Stimulated activated CD8-positive, alpha-beta memory T cell treated with anti-CD3 and anti-CD28 coated beads, Interleukin-7, amount 100 ng/mL, for 4 hours (primary cell): Measurements from ENCODE around the gene PRKAA2.
"Not testable (repeated sequence)": the region's sequence is repeated elsewhere in the genome, so short reads cannot be mapped to it uniquely, and the experiment has no call there.

Experiments
- DNase-seq, 2 donors: peaks; one replicate each; pipeline ENCODE4 v3.0.0-alpha.2; 2020; ENCODE audit warnings: low read depth in 2 of 2

Gene PRKAA2

DNA sequence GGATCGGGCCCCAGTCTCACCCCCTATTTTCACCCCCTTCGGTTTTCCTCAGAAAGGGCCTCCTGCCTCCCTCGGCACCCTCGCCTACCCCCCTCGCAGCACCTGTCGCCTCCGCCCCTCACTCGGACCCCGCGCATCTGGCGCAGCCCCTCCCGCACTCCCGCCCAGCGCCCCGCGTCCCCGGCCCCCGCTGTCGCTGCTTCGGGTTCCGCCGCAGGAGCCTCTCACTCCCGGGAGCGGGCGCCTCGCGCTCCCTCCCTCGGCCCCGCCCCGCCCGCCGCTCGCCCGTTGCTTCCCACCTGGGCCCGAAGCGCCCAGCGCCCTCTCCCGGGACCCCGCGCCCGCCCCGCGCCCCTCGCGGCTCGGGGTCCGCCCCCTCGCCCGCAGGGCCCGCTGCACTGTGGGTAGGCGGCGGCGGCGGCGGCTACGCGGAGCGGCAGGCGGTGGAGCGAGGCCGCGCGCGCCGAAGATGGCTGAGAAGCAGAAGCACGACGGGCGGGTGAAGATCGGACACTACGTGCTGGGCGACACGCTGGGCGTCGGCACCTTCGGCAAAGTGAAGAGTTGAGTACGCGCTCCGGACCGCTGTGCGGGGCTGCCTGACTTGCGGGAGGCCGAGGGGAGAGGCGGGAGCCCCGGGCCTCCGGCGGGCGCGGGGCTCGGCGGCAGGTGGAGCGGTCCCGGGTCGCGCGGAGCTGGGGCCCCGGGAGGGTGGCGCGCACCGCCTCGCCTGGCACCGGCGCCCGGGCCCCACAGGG is at the start of gene PRKAA2:
Gene PRKAA2, plus strand, starts transcription at position 396 of the 758 bp plus-strand sequence. Its CDS starts 74 bp downstream, at position 470.
- no peak for DNase-seq

DNA sequence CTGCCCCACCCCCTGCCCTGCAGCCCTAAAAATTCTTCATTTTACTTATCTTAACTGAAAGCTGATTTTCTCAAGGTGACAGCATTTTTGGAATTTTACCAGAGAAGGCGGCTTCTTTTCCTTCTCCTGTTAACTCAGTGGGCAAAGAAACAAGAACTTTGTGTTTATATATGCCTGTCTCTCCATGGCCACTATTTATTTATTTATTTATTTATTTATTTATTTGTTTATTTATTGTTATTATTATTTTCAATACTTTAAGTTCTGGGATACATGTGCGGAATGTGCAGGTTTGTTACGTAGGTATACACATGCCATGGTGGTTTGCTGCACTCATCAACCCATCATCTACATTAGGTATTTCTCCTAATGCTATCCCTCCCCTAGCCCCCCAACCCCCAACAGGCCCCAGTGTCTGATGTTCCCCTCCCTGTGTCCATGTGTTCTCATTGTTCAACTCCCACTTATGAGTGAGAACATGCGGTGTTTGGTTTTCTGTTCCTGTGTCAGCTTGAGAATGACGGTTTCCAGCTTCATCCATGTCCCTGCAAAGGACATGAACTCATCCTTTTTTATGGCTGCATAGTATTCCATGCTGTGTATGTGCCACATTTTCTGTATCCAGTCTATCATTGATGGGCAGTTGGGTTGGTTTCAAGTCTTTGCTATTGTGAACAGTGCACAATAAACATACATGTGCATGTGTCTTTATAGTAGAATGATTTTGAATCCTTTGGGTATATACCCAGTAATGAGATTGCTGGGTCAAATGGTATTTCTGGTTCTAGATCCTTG is 49.5 kb upstream of the PRKAA2 start:
- DNase-seq, result not testable (repeated sequence)

DNA sequence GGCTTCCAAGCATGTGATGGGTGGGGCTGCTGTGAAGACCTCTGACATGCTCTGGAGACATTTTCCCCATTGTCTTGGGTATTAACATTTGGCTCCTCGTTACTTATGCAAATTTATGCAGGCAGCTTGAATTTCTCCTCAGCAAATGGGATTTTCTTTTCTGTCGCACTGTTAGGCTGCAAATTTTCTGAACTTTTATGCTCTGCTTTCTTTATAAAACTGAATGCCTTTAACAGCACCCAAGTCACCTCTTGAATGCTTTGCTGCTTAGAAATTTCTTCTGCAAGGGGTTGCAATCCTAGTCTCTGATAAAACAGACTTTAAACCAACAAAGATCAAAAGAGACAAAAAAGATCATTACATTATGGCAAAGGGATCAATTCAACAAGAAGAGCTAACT is 35.0 kb upstream of the PRKAA2 start:
- not testable (repeated sequence) for DNase-seq

DNA sequence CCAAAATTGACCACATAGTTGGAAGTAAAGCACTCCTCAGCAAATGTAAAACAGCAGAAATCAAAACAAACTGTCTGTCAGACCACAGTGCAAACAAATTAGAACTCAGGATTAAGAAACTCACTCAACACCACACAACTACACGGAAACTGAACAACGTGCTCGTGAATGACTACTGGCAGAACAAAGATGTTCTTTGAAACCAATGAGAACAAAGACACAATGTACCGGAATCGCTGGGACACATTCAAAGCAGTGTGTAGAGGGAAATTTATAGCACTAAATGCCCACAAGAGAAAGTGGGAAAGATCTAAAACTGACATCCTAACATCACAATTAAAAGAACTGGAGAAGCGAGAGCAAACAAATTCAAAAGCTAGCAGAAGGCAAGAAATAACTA is 34.3 kb upstream of the PRKAA2 start:
- DNase-seq, result not testable (repeated sequence)

DNA sequence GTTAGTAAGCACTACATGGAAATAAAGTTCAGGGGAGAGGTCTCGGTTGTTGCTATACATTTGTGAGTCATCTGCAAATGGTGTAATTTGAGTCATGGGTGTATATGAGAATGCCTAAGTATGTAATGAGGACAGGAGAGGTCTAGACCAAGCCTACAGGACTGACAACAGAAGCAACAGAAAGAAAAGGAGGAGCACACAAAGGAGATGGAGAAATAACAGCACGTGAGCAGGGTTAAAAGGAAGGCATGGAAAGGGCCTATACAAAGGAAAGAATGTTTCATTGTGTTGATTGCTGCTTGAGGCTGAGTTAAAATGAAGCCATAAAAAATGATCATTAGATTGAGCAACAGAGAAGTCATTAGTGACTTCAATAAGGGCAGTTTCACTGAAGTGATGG is 28.0 kb upstream of the PRKAA2 start:
- DNase-seq, result no peak

DNA sequence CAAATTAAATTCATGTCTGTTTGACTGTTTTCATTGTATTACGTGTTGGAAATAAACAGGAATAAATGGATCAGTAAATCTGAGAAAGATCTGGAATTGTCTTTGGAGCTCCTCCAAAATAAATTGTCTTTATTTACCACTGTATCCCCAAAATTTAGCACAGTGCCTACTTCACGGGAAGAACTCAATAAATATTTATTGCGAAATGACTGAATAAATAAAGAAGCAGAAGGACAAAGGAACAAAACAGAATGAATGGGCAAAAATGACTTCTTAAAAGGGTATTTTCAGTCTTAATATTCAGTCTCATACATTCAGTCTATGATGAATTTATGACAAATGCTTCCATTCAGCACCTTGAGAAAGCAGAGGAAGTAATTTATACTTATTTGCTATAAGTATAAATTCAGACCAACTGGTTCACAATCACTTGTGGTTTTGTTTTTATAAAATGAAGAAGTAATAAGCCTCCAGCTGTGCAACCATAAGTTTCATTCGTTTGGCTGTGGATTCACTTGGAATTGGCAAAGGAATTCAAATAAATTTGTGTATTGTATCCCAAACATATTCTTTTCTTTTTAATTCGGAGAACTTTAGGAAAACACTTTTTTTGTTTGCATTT is 19.2 kb upstream of the PRKAA2 start:
- DNase-seq, result no peak

DNA sequence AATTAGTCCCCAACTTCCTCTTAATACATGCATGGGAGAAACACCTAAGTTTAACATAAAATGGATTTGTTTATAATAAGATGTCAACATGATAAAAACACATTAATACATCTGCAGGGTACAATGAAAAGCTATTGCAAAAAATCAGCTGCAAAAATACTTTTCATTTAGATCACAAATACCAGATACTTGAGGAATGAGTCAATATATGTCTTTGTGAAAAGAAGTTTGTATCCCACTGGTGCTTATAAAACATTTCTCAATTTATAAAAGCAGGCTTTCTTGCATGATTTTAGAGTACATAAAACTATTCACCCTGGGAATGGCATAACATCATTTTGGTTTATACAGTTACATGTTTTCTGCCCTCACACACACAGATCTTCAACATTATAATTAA is 18.6 kb upstream of the PRKAA2 start:
- DNase-seq, result no peak

DNA sequence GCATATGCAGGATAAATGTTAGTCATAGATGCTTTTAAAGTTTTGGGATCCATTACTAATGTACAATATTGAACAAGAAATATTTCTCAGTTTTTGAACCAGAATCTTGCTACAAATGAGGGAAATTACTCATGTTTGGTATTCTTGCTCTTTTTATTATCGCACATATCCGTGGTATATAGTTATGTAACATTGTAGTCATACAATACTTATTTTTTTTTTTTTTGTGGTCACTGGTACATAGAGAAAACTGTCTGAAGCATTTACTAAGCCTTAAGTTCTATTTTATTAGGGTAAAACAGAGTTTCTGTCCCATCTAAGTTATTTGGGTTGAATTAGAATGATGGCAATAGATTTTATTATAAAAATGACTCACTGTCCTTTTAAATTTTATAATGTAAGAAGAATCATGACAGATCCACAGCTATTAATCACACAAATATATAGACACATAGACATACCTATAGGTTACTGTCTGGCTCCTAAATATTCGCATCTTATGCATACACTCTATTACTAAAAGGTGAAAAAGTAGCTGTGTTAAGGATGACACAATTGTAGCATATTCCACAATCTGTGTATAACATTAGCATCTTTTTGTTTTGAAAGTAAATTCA is 18.0 kb upstream of the PRKAA2 start:
- DNase-seq, result no peak

DNA sequence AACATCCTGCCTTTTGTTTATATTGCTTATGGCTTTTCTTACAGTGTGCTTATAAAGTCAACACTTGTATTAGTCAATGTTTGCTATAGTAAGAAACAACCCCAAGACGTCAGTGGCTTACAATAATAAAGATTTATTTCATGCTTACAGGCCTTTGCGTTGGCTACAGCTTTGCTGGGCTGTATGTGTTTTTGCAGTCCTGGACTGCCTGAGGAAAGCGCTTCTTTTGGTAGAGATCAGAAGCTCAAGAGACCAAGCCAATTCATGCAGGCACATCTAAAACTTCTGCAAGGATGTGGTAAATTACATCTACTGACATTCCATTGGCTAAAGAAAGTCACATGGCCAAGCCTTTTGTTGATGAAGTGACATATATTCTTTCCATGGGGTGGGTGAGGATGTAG is 17.5 kb upstream of the PRKAA2 start:
- no peak for DNase-seq

DNA sequence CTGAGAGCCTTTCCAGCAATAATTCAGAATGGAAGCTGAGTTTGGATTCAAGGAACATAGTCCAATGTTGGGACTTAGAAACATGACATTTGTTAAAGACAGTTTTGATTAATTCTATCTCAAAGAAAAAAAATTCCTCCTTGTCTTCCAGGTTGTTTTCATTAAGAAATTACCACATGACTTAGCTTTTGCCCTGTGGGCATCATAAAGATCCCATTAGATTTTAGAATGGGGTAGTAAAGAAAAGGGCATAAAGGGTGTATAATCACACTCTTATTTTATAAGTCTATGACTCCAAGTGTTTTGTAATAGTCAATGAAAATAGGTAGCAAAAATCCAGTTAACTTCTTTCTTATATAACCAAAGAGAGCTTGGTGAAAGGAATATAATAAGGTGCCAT is 14.3 kb upstream of the PRKAA2 start:
- no peak for DNase-seq

DNA sequence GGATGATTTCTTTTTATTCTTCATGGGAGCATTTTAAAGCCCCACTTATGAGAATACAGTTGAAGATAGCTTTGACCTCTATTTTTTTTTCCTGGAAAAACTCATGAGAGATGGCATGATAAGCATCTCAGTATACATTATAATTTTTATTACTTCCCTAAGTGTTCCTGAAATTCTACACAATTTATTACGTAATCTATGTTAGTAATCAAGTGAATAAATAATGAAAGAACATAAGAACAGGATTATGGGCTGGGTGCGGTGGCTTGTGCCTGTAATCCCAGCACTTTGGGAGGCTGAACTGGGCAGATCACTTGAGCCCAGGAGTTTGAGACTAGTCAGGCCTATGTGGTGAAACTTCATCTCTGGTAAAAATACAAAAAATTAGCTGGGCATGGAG is 13.2 kb upstream of the PRKAA2 start:
- DNase-seq, result no peak

DNA sequence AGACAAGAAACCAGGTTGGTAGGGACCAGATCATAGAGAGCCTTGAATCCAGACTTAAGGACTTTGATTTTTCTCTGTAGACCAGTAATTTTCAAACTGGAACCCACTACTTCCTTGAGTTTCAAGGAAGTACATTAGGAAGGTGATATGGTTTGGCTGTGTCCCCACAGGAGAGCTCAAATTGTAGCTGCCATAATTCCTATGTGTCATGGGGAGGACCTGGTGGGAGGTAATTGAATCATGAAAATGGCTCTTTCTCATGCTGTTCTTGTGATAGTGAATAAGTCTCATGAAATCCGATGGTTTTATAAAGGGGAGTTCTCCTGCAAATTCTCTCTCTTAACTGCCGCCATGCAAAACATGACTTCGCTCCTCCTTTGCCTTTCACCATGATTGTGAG is 10.1 kb upstream of the PRKAA2 start:
- no peak for DNase-seq

DNA sequence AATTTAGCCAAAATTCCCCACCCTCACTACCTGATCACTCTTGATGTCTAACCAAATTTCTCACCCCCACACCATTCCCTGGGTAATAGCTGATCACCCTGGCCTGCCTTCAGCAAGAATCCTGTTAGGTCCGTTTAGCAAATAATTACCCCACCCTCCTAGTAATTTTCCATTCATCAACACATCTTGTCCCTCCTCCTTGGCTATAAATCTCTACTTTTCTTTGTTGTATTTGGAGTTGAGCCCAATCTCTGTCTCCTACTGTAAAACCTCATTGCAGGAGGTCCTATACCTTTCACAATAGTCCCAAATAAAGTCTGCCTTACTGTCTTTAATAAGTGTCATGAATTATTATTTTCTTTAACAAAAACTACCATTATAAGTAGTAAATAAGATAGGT is 6.9 kb upstream of the PRKAA2 start:
- no peak for DNase-seq

DNA sequence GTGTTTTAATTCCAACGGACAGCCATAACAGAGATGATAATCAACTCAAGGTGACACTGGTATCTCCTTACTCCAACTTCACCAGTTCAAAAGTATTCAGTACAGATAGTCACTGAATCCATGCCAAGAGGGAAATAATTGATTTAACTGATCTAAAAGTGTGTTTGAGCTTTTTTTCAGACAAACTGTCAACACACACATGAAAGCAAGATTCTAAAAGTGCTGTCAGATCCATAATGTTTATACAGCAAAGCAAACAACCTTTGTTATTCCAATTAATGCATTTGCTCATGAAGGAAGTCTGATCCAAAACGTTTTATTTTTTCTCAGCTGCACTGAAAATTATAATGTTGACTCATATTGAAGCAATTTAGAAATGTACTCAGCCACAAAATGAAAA is 5.9 kb upstream of the PRKAA2 start:
- no peak for DNase-seq

DNA sequence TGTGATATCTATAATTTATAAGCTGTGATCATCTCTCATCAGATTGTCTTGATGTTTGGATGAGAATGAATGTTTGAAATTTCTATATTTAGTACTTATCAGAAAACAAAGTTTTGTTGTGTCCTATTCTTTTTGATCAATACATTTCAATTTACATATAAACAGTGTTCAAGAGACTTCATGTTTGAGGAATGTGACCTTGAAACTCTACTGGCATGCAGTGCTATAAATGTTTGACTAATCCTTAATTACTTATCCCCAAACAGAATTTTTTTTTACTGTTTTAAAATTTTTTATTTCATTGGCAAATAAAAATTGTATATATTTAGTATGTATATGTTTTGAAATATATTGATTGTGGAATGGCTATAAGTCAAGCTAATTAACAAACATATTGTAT is 1.5 kb upstream of the PRKAA2 start:
- no peak for DNase-seq

DNA sequence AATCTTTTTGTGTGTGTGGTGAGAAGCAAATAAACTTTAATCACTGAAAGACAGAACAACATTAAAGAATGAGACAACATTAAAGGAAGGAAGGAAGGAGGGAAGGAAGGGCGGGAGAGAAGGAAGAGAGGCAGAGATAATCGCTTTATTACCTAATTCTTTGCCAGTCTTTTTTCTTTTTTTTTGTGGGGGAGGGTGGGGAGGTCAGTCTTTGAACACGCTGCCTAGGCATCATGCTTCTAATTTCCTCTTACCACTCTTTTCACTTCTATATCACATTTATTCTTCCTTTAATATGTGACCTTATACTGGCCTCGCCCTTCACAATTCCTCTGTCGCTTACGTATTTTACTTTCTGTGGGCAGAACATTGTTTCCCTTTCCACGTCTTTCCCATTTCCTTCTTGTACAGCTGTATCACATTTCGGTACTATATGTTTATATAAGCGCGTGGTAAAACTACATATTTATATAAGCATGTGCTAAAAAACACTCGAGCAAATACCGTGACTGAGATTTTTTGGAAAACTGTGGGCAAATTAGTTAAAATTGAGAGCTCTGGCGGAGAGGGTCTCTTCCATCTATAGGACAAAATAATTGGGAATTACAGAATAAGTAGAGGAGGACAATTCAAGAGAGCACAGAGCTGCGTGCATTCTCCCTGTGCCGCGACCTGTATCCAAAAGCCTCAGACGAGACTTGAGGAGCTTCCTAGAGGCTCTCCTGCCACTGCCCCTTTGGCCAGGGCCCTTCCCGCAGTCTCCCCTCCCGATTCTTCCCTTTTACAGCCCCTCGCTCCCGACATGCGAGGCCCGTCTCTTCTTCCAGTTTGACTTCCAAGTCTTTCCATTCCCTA is 823 bp upstream of the PRKAA2 start:
- no peak for DNase-seq

DNA sequence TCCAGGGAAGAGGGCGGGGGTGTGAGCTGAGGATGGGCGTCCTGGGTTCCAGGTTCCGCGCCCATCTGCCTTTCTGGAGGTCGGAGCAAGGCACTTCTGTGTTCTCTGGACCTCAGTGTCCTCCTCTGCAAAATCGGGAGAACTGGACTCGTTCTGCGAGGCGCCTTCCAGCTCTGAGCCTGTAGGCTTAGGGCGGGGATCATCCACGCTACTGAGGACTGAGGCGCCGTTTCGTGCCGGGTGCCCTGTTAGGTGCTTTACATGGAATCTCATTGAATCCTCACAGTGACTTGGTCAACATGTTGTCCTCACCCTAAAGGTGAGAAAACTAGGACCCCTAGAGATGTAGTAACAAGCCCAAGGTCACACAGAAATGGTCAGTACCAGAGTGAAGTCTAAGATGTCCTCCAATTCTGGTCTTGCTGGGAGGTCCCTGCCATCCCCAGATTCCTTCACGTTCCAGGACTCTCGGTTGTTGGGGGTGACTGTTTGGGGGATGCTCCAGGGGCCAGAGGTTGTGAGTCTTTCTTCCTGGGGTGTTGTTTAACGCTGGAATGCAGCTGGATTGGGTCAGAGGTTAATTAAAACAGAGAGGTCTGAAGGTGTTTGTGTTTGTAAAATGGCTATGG is 677 bp downstream of the PRKAA2 start:
- DNase-seq, result no peak

DNA sequence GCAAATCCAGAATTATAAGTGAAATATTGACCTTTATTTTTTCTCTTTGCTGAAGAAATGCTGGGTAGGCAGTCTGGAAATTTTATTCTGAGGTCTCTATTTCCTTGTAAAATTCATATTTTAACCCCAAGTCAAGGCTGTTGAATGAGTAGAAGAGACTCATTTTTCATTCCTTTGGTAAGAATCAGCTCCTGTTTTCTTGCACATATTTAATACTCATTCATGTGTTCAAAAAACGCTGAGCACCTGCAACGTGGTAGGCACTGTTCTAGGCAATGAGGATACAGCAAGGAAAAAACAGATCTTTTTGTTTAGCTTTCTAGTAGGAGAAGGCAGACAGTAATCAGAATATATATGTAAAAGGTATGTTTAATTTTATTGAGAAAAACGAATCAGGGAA is 1.5 kb downstream of the PRKAA2 start:
- no peak for DNase-seq

DNA sequence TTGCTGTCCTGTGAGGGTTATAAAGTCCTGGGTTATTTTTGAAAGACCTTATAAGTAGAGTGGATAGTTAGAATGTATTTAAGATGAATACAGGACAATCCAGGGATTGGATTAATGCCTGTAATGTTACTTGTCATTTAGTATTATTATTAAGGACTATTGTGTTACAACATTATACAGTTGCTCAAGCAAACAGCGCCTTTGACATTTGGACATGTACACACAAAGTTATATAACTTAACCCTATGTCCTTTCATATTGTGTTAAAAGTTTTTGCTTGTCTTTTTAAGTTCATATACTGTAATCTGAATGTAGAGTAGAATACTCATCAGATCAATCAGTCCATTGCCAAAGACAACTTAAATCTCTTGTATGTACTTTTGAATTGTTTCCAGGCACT is 2.0 kb downstream of the PRKAA2 start:
- DNase-seq, result no peak

DNA sequence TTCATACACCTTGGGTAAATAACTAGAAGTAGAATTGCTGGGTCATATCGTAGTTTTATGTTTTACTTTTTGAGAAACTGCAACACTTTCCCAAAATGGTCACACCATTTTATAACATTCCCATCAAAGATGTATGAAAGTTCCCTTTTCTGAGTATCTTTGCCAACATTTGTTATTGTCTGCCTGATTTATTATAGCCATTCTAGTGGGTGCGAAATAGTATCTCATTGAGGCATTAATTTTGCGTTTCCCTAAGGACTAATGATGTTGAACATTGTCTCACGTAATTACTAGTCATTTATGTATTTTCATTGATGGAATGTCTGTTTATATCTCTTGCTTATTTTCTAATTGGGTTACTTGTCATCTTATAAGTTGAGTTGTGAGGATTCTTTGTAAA is 3.4 kb downstream of the PRKAA2 start:
- no peak for DNase-seq
